HG03439 (cell line): ENCODE measurements around the gene FCGR2B.
"Not testable (repeated sequence)": the region's sequence is repeated elsewhere in the genome, so short reads cannot be mapped to it uniquely, and the experiment has no call there.

Experiments used
- ATAC-seq: cut with Tn5 transposase; IDR thresholded peaks from one replicate; pipeline ENCODE4 v1.9.1; 2021; ENCODE audit warnings: mild to moderate bottlenecking, moderate library complexity; ENCODE audit not compliant: unreplicated experiment

The FCGR2B gene

DNA sequence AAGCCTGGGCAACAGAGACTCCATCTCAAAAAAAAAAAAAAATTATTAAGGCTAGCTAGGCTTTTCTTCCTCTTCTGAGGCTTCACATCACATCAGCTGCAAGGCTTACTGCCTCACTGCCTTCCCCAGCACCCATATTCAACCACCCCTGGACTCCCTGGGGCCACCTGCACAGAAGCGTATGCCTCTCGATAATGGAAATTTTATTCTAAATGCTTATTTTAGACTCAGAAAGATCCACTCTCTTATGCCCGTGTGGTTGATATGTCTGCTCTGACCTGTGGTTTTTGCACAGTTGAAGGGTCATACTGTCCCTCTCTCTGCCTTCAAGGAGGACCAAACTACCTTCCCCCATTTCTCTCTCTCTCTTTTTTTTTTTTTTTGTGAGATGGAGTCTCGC, 42.6 kb downstream of the FCGR2B start:
- no peak for ATAC-seq

DNA sequence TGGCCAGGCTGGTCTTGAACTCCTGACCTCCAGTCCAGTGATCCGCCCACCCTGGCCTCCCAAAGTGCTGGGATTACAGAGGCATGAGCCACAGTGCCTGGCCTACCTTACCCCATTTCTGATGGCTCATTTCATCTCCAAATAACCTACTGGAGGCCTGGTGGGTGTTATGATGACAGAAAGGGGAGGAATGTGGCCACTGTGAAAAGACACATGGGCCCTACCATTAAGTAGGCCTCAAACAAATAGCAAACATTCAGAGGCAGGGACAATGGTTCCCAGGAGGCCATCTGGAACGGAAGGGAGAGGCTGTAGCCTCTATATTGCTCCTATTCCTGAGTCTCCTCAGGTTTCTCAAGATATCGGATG, 43.2 kb downstream of the FCGR2B start:
- no peak for ATAC-seq

DNA sequence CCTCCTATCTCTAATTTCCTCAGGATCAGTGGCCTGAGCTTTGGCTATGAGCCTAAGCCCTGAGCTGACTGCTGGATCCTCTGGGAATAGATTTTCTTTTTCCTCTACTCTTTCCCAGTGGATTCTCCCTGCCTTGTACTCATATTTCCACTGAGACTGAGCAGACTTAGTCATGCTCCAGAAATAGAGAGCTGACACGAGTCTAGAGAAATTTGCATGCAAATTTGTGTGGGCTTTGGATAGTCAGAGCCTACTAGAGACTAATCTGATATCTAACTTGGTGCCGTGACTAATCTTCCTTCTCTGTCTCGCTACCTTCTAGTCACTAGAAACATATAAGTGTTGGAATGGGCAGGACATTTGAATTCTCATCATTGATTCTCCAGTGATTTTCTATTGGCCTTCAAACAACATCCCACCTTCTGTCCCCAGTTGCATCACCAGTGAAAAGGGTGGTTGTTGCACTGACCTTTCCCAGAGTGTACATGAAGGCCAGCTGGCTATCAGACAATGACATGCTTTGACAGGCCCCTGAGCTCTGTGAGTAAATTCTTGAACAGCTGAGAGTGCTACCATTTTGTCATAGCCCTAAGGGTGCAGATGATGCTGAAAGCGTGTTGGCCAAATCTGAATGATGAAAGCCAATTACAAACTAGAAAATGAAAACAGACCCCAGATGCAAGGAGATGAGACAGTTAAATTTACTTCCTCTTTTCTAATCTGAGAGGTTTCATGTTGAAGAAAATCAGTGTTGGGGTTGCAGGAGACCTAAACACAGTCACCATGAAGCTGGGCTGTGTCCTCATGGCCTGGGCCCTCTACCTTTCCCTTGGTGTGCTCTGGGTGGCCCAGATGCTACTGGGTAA, 43.8 kb downstream of the FCGR2B start, which contains the start of gene FCRLA:
TSS of gene FCRLA (plus strand) at position 748 of the 866 bp plus-strand sequence. CDS start at position 784, 36 bp downstream.
- ATAC-seq, result peak; percentile 71

DNA sequence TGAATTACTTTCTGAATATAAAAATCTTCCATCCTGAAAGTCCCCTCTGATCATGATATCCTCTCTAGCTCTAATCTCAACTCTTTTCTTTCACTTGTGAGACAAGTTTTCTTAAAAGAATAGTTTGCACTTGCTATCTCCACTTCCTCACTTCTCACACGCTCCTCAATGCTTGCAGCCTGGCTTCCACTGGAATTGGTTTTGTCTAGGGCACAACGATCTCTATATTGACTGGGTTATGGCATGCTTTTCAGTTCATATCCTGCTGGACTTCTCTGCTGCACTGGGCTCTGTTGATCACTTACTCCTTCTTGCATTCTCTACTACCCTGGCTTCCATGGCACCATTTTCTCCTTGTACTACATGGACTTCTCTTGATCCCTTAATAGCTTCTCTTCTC, 44.6 kb downstream of the FCGR2B start:
- no peak for ATAC-seq

DNA sequence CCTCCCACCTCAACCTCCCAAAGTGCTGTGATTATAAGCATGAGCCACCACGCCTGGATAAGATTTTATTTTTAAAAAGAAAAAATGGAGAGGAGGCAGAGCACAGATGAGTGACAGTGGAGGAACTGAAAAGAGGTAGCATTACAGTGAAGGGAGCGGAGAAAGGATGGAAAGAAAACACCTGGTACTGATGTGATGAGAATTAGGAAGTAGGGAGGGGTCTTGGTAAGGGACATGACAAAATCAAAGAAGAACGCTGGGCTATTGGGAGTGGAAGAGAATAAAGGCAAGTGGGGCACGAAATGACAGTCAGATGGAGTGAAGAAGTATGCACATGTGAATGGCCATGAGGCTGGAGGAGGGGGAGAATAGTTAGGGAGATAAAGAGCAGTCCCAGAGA, 46.4 kb downstream of the FCGR2B start:
- ATAC-seq, result no peak

DNA sequence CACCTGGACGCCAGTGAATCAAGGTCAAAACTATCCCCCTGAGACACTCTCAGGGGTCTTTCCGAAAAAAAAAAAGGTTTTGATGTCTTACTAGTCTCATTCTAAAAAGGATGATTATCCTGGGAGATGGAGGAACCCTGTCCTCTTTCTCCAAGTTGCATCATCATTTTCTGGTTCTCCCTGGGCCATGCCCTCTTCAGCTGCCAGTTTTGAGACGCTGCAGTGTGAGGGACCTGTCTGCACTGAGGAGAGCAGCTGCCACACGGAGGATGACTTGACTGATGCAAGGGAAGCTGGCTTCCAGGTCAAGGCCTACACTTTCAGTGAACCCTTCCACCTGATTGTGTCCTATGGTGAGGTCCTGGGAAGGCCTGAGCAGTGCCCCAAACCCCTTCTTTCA, 47.6 kb downstream of the FCGR2B start:
- no peak for ATAC-seq

DNA sequence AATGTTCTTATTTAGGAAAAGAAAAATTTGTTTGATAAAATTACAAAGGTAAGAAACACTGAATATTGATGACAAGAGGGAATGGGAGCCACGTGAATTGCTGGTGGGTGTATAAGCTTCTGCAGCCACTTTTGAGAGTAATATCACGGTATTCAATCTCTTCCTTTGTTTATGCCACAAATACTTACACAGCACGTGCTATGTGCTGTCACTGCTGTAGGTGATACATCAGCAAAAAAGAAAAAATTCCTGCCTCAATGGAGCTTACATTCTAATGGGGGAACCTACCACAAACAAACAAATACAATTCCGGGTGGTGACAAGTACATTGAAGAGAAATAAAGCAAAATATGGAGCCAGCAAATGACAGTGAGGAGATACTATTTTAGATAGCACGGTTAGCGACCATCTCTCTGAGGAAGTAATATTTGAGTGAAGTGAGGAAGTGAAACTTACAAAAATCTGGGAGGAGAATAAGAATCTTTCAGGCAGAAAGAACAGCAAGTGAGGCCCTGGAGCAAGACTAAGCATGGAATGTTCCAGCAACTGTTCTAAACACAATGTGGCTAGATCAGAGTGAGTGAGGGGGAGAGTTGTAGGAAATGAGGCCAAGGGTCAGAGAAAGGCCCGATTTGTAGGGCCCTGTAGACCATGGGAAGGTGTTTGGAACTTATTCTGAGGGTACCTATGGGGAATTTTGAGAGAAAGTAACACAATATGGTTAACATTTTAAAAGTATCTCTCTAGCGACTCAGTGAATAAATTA, 55.8 kb downstream of the FCGR2B start:
- ATAC-seq, result no peak

DNA sequence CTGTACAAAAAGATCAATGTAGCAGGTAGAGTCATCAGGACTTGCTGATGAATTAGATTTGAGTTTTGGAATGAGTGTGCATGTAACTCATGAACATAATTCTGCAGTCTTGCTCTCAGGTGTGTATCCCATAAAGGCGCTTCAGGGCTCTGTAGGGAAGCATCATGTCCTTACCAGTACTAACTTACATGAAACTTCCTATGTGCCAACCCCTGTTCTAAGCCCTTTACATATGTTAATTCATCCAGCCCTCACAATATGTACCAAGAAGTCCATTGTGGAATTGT, 56.3 kb downstream of the FCGR2B start:
- ATAC-seq, result no peak

DNA sequence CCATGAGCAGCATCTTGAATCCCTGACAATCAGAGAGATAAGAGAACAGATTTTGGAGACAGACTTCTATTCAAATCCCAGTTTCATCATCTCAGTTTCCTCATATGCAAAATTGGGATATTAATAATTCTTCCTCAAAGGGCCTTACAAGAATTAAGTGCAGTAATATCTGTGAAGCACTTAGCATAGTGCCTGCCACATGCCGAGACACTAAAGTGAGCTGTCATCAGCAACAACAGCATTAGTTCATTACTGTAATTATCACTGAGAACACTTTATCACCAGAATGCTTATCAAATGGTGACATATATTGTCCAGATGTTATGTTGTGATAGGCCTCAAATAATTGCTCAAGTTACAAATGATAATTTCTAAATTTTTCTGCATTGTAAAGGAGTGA, 57.5 kb downstream of the FCGR2B start:
- ATAC-seq, result no peak

DNA sequence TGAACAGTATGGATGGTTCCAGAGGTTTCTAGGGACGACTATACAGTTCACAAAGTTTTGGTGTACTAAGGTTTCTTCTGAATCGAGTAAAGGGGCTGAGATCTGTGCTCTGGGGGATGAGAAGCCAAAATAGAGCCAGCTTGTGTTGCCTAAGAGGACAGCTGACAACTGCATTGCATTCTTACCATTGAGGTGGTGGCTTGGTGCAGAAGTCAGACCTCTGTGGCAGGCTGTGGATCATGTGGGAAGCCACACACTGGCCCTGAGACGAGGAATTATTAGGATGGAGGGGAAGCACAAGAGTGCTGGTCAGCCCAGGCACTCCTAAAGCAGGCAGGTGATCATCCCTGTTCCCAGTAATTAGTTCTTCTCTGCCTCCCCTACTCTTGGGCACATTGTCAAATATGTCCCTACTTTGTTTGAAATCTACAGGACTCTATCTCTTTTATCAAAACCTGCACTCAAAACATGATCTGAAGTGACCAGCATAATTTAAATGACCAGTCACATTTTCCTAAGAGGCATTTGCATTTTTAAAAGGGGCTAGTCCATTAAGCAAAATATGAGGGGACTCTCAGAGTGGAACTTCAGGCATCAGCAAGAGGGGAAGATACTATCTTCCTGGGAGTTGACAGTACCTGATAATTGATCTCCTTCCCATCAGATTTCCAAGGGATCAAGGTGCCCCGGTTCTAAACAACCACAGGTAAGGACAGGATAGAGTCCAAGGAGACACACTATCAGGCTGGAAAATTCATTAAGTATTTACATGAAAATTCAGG, 58.2 kb downstream of the FCGR2B start, which contains the start of gene FCRLB:
TSS of gene FCRLB (plus strand) at position 589 of the 782 bp plus-strand sequence. CDS start 1,129 bp downstream, outside the sequence.
- ATAC-seq, result no peak

DNA sequence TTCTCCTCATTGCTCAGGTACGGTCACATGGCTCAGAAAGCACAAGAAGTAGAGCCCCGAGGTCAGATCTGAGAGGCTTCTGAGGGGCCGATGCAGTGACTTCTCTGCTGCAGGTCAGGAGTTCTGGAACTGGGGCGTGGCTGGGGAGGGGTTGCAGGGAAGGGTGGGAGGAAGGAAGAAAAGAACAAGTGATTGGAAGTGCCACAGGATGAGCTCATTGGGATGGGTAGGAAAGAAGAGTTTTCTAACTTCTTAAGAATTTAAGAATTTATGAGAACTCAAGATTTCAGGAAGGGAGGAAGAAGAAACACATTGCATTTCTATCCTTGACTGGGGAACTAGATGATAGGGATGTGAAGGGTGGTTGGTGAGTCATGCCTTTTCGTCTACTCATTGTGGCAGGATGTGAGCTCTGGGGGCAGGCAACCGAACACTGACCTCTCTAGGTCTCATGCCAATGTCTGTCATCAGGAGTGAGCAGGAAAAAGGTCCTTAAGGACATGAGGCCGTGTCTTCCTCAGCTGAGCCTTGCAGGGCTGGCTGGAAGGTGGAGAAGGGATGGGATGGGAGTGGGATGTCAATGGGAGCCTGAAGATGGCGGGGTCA, 58.9 kb downstream of the FCGR2B start:
- no peak for ATAC-seq

DNA sequence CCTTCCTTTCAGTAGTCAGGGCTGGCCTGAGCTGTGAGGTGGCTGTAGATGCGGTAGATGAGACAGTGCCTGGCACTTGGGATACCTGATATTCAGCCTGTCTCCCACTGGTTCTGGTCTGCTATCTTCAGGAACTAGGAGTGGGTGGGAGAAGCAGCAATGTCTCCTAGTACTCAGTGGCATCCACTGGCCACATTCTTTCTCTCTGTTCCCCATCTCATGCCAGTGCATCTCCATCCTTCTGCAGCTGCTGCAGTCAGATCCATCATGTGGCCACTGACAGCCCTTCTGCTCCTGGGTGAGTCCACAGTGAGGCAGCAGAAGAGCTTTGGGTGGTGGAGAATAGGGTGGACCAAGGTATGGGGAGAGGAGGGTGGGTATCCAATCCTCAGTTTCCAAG, 59.5 kb downstream of the FCGR2B start:
- no peak for ATAC-seq

DNA sequence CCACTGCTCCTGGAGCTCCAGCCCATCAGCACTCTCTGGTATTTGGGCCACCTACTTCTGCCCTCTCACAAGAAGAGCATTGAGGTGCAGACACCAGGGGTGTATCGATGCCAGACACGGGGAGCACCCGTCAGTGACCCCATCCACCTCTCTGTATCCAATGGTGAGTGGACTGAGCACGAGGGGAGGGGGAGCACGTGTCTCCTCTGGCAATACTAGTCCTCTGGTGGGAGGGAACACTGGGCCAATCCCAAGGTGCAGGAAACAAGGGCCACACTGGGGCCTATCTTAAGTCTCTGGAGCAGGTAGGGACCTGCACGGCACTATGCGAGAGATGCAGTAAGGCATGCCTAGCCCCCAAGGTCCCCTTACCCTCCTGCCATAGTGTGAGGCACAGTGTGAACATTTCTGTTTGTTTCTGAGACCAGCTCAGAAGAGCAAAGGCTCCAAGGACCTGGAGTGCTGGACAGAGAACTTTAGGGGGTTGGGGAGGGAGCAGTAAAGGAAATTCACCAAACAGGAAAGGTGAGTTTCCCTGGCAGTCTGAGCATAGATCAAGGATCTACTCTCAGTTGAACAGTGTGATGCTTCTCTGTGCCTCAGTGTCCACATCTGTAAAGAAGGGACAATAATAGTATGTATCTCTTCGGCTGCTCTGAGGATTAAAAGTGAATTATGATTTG, 60.7 kb downstream of the FCGR2B start:
- ATAC-seq, result no peak

DNA sequence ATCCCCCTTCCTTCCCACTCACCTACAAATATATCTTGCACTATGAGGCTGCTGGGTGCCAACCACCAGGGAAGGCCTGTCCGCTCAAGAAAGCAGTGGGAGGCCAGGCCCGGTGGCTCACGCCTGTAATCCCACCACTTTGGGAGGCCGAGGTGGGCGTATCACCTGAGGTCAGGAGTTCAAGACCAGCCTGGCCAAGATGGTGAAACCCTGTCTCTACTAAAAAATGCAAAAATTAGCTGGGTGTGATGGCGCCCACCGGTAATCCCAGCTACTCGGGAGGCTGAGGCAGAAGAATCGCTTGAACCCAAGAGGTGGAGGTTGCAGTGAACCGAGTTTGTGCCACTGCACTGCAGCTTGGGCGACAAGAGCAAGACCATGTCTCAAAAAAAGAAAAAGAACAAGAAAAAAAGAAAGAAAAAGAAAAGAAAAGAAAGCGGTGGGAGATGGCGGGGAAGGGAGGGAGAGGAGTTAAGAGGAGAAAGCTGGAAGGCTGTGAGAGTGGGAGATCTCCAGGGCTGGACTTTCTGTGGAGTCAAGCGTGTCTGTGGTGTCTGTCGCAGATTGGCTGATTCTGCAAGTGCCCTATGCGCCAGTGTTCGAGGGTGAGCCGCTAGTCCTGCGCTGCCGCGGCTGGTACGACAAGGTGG, 62.4 kb downstream of the FCGR2B start:
- ATAC-seq, result not testable (repeated sequence)

DNA sequence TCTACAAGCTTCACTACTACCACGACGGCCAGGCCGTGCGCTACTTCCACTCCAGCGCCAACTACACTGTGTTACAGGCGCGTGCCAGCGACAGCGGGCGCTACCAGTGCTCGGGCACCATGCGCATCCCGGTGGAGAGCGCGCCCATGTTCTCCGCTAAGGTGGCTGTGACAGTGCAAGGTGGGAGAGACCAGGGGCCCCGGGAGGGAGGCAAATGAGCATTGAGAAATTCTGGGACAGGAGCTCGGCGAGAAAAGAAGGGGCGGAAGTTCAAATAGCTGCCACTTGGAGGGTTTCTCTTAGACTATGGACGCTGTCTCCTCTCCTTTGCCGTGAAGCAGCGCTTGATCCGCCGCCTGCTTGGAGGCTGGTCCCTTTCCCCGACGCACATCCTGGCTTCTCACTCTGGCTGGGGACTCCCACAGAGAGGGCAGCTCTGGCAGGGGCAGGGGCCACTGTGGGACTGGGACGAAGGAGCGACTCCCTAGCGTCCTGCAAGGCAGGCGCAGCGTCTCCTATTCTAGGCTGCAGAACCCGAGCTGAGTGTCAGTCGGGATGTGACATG, 63.0 kb downstream of the FCGR2B start:
- peak; percentile 20 for ATAC-seq

DNA sequence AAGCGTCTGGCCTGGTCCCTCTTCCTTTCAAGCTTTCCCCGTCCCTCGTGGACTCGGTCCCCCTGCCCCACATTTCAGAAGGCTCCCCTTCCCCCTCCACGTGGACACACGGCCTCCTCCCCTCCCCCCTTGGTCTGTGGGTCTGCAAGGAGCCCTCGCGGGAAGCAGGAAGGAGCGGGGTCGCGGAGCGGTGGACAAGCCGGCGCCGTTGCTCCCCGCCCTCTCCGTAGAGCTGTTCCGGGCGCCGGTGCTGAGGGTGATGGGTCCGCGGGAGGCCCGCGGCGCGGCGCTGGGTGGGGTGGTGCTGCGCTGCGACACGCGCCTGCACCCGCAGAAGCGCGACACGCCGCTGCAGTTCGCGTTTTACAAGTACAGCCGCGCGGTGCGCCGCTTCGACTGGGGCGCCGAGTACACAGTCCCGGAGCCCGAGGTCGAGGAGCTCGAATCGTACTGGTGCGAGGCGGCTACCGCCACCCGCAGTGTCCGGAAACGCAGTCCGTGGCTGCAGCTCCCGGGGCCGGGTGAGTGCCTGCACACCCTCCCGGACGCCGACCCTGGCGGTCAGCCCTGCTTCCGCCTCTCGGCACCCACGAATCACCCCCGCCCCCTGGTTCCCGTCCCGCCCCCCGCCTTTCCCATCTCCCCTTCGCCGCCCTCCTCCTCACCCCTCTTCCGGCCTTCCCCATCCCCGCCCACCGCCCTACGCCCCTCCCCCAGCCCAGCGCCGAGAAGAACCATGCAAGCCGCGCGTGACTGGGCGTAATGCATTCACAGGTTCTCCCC, 63.7 kb downstream of the FCGR2B start:
- peak; percentile 45 for ATAC-seq

DNA sequence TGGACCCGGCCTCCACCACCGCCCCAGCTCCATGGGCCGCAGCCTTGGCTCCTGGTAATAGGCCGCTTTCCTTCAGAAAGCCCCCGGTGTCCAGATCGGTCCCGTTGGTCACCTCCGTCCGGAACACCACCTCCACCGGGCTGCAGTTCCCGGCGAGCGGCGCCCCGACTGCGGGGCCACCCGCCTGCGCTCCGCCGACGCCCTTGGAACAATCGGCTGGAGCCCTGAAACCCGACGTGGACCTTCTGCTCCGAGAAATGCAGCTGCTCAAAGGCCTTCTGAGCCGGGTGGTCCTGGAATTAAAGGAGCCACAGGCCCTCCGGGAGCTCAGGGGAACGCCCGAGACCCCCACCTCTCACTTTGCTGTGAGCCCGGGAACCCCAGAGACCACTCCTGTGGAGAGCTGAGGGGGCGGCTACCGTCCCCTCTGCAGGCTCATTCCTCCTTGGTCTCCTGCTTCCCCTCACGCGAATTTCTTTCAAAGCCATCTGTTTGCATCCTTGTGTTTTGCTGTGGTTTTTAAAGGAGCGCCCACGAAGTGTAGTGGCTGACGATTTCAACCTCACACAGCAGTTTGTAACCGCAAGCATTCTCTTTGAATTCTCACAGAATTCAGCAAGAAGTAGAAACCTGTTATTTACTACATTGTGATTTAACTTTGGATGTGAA, 64.4 kb downstream of the FCGR2B start:
- peak; percentile 17 for ATAC-seq
